Measurements from ENCODE around the gene RERG. TPM values are rescaled to one million over a fixed set of nuclear protein-coding genes. Genes with fewer than 3 reads are reported as not detected.

The RERG gene
- total and polyA plus RNA-seq, 2 experiments from 2014 or later = 1.1 to 1.5 TPM

- Mint-ChIP-seq H3K27ac (no peak overlapping the region), H3K27me3 (ENCODE audit: insufficient read depth, low read depth, poor library complexity) (peaks cover 3% of the 10 kb centered on the region), H3K9me3 (no peaks in the 10 kb centered on the region), H3K36me3 (ENCODE audit: low read depth) (no peaks in the 10 kb centered on the region), H3K4me3 (no peak overlapping the region), H3K4me1 (peaks cover 8% of the 10 kb centered on the region)
- Histone ChIP-seq H3F3A (replicated peaks; ENCODE audit: low read depth) (no peaks in the 10 kb centered on the region), H3K4me2 (no peak overlapping the region), H3K4me1 (ENCODE audit: insufficient read depth) (peaks cover 17% of the 10 kb centered on the region), H3K4me3 (no peak overlapping the region), H3K27ac (ENCODE audit: low read depth) (no peak overlapping the region), H3K9me2 (ENCODE audit: insufficient read depth) (no peaks in the 10 kb centered on the region), H3K79me2 (replicated peaks; ENCODE audit: insufficient read depth) (no peaks in the 10 kb centered on the region), H3K36me3 (ENCODE audit: insufficient read depth) (no peaks in the 10 kb centered on the region), H2AFZ (no peak overlapping the region), H3K27me3 (ENCODE audit: insufficient read depth) (peaks cover 23% of the 10 kb centered on the region), H4K20me1 (replicated peaks; ENCODE audit: insufficient read depth) (no peaks in the 10 kb centered on the region)
- TF ChIP-seq POLR2AphosphoS5 (IDR thresholded peaks at IDR 0.05; ENCODE audit: low read depth) (no peak), EZH2phosphoT487 (IDR thresholded peaks at IDR 0.05; ENCODE audit: unreplicated experiment) (no peak), STAT1 (IDR thresholded peaks at IDR 0.05; ENCODE audit: unreplicated experiment) (no peak), CREB1 (CRISPR knock-in tag; IDR thresholded peaks at IDR 0.05; ENCODE audit: low read depth) (no peak), ZNF462 (CRISPR knock-in tag; IDR thresholded peaks at IDR 0.05) (no peak)
- DNase-seq (ENCODE audit: low spot score) (no peak), ATAC-seq (no peak)
Observed at GRCh38 chr12:15218794-15219193, 2.4 kb downstream of the RERG start.

- ATAC-seq = no peak
- no peak for TF ChIP-seq ZNF462 (CRISPR knock-in tag; IDR thresholded peaks at IDR 0.05)
Observed at GRCh38 chr12:15216036-15216889, 5.0 kb downstream of the RERG start.

More at GRCh38 chr12:15216036-15216889, 5.0 kb downstream of the RERG start:
- Mint-ChIP-seq H3K36me3 (ENCODE audit: low read depth) (no peaks in the 10 kb centered on the region), H3K9me3 (no peaks in the 10 kb centered on the region), H3K4me1 (peaks cover 4% of the 10 kb centered on the region), H3K27me3 (ENCODE audit: insufficient read depth, low read depth, poor library complexity) (peaks cover 3% of the 10 kb centered on the region), H3K27ac (no peak overlapping the region), H3K4me3 (no peak overlapping the region)
- Histone ChIP-seq H3F3A (replicated peaks; ENCODE audit: low read depth) (no peaks in the 10 kb centered on the region), H2AFZ (no peak overlapping the region), H3K36me3 (ENCODE audit: insufficient read depth) (no peaks in the 10 kb centered on the region), H4K20me1 (replicated peaks; ENCODE audit: insufficient read depth) (no peaks in the 10 kb centered on the region), H3K27ac (ENCODE audit: low read depth) (no peak overlapping the region), H3K27me3 (ENCODE audit: insufficient read depth) (peaks cover 8% of the 10 kb centered on the region; the same call in 1 of the 2 replicates), H3K4me1 (ENCODE audit: insufficient read depth) (peaks cover 17% of the 10 kb centered on the region), H3K79me2 (replicated peaks; ENCODE audit: insufficient read depth) (no peaks in the 10 kb centered on the region), H3K4me3 (no peak overlapping the region), H3K4me2 (no peak overlapping the region), H3K9me2 (ENCODE audit: insufficient read depth) (no peaks in the 10 kb centered on the region)
- no peak for DNase-seq (ENCODE audit: low spot score)
